Measurements from ENCODE around the gene SSPN.

Gene SSPN

GRCh38 chr12:26282339-26282940 is 87.1 kb downstream of the SSPN start:
- H3K4me3 ChIP-seq (ENCODE audit: low read depth, low read length) = no peak overlapping the region
- no peak for TF ChIP-seq CTCF (IDR thresholded peaks at IDR 0.05; ENCODE audit: low read depth, low read length, missing control alignments)
- no peak for DNase-seq (ENCODE audit: low read depth)
- in situ Hi-C loops (cut with HindIII; ENCODE audit: low sequenced_read_pairs) = no loop called here

GRCh38 chr12:26283046-26283445 is 87.7 kb downstream of the SSPN start:
- in situ Hi-C loops (cut with HindIII; ENCODE audit: low sequenced_read_pairs) = no loop called here
- H3K4me3 ChIP-seq (ENCODE audit: low read depth, low read length) = no peak overlapping the region
- no peak for DNase-seq (ENCODE audit: low read depth)
- no peak for TF ChIP-seq CTCF (IDR thresholded peaks at IDR 0.05; ENCODE audit: low read depth, low read length, missing control alignments)

GRCh38 chr12:26283617-26284016 is 88.2 kb downstream of the SSPN start:
- no peak for TF ChIP-seq CTCF (IDR thresholded peaks at IDR 0.05; ENCODE audit: low read depth, low read length, missing control alignments)
- DNase-seq (ENCODE audit: low read depth) = no peak
- in situ Hi-C loops (cut with HindIII; ENCODE audit: low sequenced_read_pairs) = no loop called here
- H3K4me3 ChIP-seq (ENCODE audit: low read depth, low read length) = no peak overlapping the region

DNA sequence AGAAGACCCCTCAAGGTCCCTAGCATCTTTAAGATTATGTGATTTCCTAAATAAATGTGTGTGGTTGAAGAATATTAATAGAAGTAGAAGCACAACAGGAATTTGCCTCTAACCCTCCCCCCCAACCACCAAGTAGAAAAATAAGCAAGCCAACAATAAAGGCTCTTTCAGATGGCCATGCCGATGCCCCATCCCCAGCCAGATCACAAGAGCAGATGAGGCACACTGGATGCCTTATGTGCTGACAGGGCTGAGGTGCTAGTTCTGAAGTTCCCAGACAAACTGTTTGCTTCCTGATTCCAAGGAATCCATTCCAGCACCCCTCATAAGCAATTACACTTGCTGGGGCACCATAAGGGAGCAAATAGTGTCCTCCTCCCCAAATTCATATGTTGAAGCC is 90.0 kb downstream of the SSPN start:
- H3K4me3 ChIP-seq (ENCODE audit: low read depth, low read length) = no peak overlapping the region
- in situ Hi-C loops (cut with HindIII; ENCODE audit: low sequenced_read_pairs) = no loop called here
- DNase-seq (ENCODE audit: low read depth) = no peak
- no peak for TF ChIP-seq CTCF (IDR thresholded peaks at IDR 0.05; ENCODE audit: low read depth, low read length, missing control alignments)

GRCh38 chr12:26286186-26286585 is 90.8 kb downstream of the SSPN start:
- no peak for DNase-seq (ENCODE audit: low read depth)
- in situ Hi-C loops (cut with HindIII; ENCODE audit: low sequenced_read_pairs) = no loop called here
- H3K4me3 ChIP-seq (ENCODE audit: low read depth, low read length) = no peak overlapping the region
- no peak for TF ChIP-seq CTCF (IDR thresholded peaks at IDR 0.05; ENCODE audit: low read depth, low read length, missing control alignments)

GRCh38 chr12:26287671-26288381 is 92.5 kb downstream of the SSPN start:
- in situ Hi-C loops (cut with HindIII; ENCODE audit: low sequenced_read_pairs) = no loop called here
- peak; percentile 88 for DNase-seq (ENCODE audit: low read depth)
- no peak overlapping the region for H3K4me3 ChIP-seq (ENCODE audit: low read depth, low read length)
- no peak for TF ChIP-seq CTCF (IDR thresholded peaks at IDR 0.05; ENCODE audit: low read depth, low read length, missing control alignments)

Data from astrocyte of the cerebellum (primary cell).